Adrenal gland (tissue), 12 donors: Measurements from ENCODE around the gene CGNL1. TPM values are rescaled to one million over a fixed set of nuclear protein-coding genes. Genes with fewer than 3 reads are reported as not detected.

Source experiments
- DNase-seq, 7 donors: peaks; one replicate each; pipeline ENCODE4 v3.0.0-alpha.2; 2019 to 2020
- H3K27ac ChIP-seq, 5 donors: fragments of 200-600 bp; sonication (generic) in 4 of 5; 1 replicate in 3 of 5; 2 replicates in 2 of 5; pipeline versions ENCODE4 v1.5.1 to v1.8.0; 2016 to 2020; ENCODE audit warnings: mild to moderate bottlenecking in 1 of 5
- H3K27me3 ChIP-seq: fragments of 200-600 bp; 2 replicates; pipeline ENCODE4 v1.8.0; 2021
- H3K36me3 ChIP-seq, 2 donors: fragments of 200-600 bp; replicated peaks in 1 of 2; 1 replicate in 1 of 2; 2 replicates in 1 of 2; pipeline versions ENCODE4 v1.5.1 to v1.8.0; 2018 to 2022
- H3K4me1 ChIP-seq, 2 donors: fragments of 200-600 bp; replicated peaks in 1 of 2; 1 replicate in 1 of 2; 2 replicates in 1 of 2; pipeline versions ENCODE4 v1.5.1 to v1.8.0; 2018 to 2021
- H3K4me3 ChIP-seq, 4 donors: fragments of 200-600 bp; sonication (generic) in 3 of 4; one replicate each; pipeline ENCODE4 v1.5.1; 2016 to 2018
- H3K9me3 ChIP-seq, 3 donors: fragments of 200-600 bp; sonication (generic) in 1 of 3; replicated peaks in 1 of 3; 1 replicate in 2 of 3; 2 replicates in 1 of 3; pipeline versions ENCODE4 v1.5.1 to v1.8.0; 2016 to 2021
- POLR2A ChIP-seq, 2 donors: fragments of 450-650 bp; IDR thresholded peaks; one replicate each; pipeline ENCODE4 v1.6.1; 2017; ENCODE audit warnings: antibody characterized with exemption in 2 of 2, mild to moderate bottlenecking in 2 of 2, moderate library complexity in 1 of 2
- WGBS, 4 donors: extraction: QIAGEN DNeasy Blood & Tissue Kit in 2 of 4; methylation state at CpG; one replicate each; pipeline versions ENCODE4 v1.1.5 to v1.1.7; 2013 to 2017; 5-methylcytosine and 5-hydroxymethylcytosine counted together
- intact Hi-C, 2 donors: fragments of 100-400 bp; cut with DNase I; formaldehyde crosslinking; loops; one replicate each; pipeline versions ENCODE4 v1.14.1 to v1.15.0; 2022 to 2023
- polyA plus RNA-seq, 3 donors: library from polyadenylated mRNA; stranded (reverse); fragments of 200-250 nt in 2 of 3; fragments of 350-450 nt in 1 of 3; fragmentation: Illumina TruSeq in 1 of 3; extraction: RNeasy Lipid Tissue Mini Kit (QIAGEN cat#74804) in 1 of 3; gene quantifications; one replicate each; pipeline ENCODE4 v1.2.3, GENCODE V29; 2013 to 2014
- total RNA-seq, 9 donors: library from RNA; depleted of rRNA in 4 of 9; stranded (reverse); fragments of >200 nt in 4 of 9; fragments of 120-200 nt in 1 of 9; fragmentation: NEBNext Ultra II Directional in 1 of 9; extraction: Animal tissue kit (Norgen Biotek cat#: 25700) in 1 of 9; gene quantifications; one replicate each; pipeline versions ENCODE4 v1.1.0 to v1.2.4, GENCODE V29; 2013 to 2023
- TF ChIP-seq, protein P1 (sequence below), 6 experiments: fragments of 450-650 bp in 4 of 6; fragments of 200-600 bp in 2 of 6; sonication (generic) in 1 of 6; IDR thresholded peaks; 1 replicate in 5 of 6; 2 replicates in 1 of 6; pipeline versions ENCODE4 v1.5.1 to v1.8.0; 2016 to 2021; ENCODE audit warnings: antibody characterized with exemption in 6 of 6, mild to moderate bottlenecking in 2 of 6, moderate library complexity in 1 of 6
- donor health status: healthy with polysubstance abuse.
- donor health status: Bipolar disorder and iron deficiency.
- donor health status: DM: yes; HTN: yes; CAD: no.
- donor health status: DM: no; HTN: no; CAD: no.
- donor health status: DM: no; HTN: no; CAD: no.
- donor health status: DM: yes; HTN: yes; CAD: no.

The CGNL1 gene
- total and polyA plus RNA-seq, 12 donors = 5.2 to 49.5 (median 22.0) TPM

DNA sequence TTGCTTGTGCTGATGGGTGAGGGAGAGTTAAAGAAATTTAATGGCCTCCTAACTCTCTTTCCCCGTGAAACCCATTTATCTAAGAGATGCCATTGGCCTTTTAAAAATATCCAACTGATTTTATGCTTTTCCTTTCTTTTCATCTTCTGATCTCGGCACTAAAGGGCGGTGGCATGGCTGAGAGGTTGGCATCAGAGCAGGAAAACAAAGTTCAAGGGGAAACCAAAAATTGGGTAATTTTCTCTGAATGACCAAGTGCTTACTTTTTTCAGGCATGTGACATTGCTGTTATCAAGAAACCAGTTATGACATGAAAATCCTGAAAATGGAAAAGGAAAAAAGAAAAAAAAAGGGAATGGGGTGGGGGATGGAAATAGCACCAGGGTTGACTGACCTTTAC, 3.2 kb downstream of the CGNL1 start:
- Histone ChIP-seq H3K27ac (peak overlapping the region; percentile 8 to 86 (median 75)), H3K4me1 (peaks cover 34 to 47% of the 10 kb centered on the region in 2 donors), H3K9me3 (no peaks in the 10 kb centered on the region), H3K36me3 (no peaks in the 10 kb centered on the region), H3K4me3 (peak overlapping the region in 1 of 4 donors; percentile 20), H3K27me3 (no peaks in the 10 kb centered on the region)
- 28 to 42% (median 34%) methylated on average over 3 of the region's 3 CpGs for WGBS, 4 donors
- TF ChIP-seq, protein P1, sequence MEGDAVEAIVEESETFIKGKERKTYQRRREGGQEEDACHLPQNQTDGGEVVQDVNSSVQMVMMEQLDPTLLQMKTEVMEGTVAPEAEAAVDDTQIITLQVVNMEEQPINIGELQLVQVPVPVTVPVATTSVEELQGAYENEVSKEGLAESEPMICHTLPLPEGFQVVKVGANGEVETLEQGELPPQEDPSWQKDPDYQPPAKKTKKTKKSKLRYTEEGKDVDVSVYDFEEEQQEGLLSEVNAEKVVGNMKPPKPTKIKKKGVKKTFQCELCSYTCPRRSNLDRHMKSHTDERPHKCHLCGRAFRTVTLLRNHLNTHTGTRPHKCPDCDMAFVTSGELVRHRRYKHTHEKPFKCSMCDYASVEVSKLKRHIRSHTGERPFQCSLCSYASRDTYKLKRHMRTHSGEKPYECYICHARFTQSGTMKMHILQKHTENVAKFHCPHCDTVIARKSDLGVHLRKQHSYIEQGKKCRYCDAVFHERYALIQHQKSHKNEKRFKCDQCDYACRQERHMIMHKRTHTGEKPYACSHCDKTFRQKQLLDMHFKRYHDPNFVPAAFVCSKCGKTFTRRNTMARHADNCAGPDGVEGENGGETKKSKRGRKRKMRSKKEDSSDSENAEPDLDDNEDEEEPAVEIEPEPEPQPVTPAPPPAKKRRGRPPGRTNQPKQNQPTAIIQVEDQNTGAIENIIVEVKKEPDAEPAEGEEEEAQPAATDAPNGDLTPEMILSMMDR (IDR thresholded peaks at IDR 0.05) = no peak
- no peak for TF ChIP-seq POLR2A (IDR thresholded peaks at IDR 0.05)
- DNase-seq = peak in 6 of 7 donors; percentile 48 to 74 (median 67)
- intact Hi-C loops = no loop called here

DNA sequence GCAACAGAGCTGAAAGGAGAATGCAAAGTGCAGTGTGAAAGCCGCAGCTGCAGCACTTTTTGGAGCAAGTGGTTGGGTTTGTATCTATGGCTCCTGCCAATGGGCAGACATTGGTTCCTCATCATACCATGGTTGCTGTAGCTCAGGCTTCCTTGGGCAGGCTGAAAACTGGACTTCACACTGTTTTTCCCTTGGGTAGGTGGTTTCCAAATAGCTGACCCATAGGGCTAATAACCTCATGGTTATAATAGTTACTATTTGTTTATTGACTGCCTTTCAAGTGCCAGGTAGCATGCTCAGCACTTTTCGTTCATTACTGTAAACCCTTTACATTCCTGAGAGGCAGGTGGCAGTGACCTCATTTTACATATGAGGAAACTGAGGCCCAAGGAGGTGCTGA, 4.5 kb downstream of the CGNL1 start:
- WGBS, 4 donors = 81 to 91% (median 90%) methylated on average over 2 of the region's 2 CpGs
- intact Hi-C loops = no loop called here
- DNase-seq = no peak
- TF ChIP-seq, protein P1 (IDR thresholded peaks at IDR 0.05) = no peak
- no peak for TF ChIP-seq POLR2A (IDR thresholded peaks at IDR 0.05)
- Histone ChIP-seq H3K27me3 (no peaks in the 10 kb centered on the region), H3K27ac (peak overlapping the region in 4 of 5 donors; percentile 41 to 86 (median 72)), H3K9me3 (no peaks in the 10 kb centered on the region), H3K36me3 (no peaks in the 10 kb centered on the region), H3K4me3 (no peak overlapping the region), H3K4me1 (peaks cover 45 to 60% of the 10 kb centered on the region in 2 donors)

DNA sequence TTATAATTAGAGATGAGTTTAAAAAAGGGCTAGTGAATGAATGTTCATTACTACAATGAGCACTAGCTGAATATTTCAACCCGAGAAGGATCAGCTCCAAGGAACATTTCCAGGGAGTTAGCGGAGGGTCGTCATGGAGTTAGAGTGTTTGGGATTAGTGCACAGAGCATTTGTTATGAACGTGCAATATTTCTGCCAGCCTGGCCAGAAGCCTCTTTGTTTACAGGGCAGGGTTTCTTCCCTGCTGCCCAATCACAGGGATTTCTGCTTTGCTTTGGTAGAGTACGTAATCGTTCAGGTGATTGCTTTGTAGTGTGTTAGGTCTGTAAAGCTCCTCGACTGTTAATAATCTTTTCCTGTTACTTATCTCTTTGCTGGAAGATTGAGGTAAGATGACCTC, 5.9 kb downstream of the CGNL1 start:
- H3K4me3 ChIP-seq = no peak overlapping the region
- H3K9me3 ChIP-seq = no peaks in the 10 kb centered on the region
- peaks cover 45 to 66% of the 10 kb centered on the region in 2 donors for H3K4me1 ChIP-seq
- TF ChIP-seq POLR2A (IDR thresholded peaks at IDR 0.05) = no peak
- TF ChIP-seq, protein P1 (IDR thresholded peaks at IDR 0.05) = no peak
- intact Hi-C loops = no loop called here
- H3K36me3 ChIP-seq = no peaks in the 10 kb centered on the region
- H3K27ac ChIP-seq = peak overlapping the region in 4 of 5 donors; percentile 41 to 86 (median 72)
- DNase-seq = peak in 1 of 7 donors; percentile 41
- WGBS, 4 donors = 25 to 49% (median 36%) methylated on average over 7 of the region's 7 CpGs
- H3K27me3 ChIP-seq = no peaks in the 10 kb centered on the region

DNA sequence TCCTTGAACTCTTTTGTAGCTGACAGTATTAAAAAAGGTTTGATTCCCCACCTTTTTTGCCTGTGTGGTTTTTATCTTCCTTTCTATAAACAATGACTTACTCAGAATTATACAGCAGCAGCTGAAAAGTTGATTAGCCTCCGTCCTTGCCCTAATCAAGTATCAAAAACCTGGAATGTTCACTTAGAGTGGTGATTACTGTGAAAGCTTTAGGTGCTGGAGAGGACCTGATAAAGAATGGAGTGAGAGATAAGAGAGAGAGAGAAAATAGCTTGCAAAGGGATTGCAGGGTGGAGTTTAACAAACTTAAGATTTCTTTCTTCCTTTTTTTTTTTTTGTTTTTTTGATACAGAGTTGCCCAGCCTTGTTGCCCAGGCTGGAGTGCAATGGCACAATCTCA, 6.7 kb downstream of the CGNL1 start:
- H3K4me1 ChIP-seq = peaks cover 45 to 67% of the 10 kb centered on the region in 2 donors

More for the DNA sequence above, 6.7 kb downstream of the CGNL1 start:
- no peak for DNase-seq
- H3K36me3 ChIP-seq = no peaks in the 10 kb centered on the region
- H3K27me3 ChIP-seq = no peaks in the 10 kb centered on the region
- WGBS, 4 donors = 38 to 50% (median 40%) methylated on average over 1 of the region's 1 CpG
- H3K27ac ChIP-seq = peak overlapping the region in 4 of 5 donors; percentile 41 to 86 (median 72)
- TF ChIP-seq, protein P1 (IDR thresholded peaks at IDR 0.05) = no peak
- no peak for TF ChIP-seq POLR2A (IDR thresholded peaks at IDR 0.05)
- intact Hi-C loops = no loop called here
- H3K9me3 ChIP-seq = no peaks in the 10 kb centered on the region
- H3K4me3 ChIP-seq = no peak overlapping the region
